GM21367 (cell line): Measurements from ENCODE around the gene STBD1.
"Not testable (repeated sequence)": the region's sequence is repeated elsewhere in the genome, so short reads cannot be mapped to it uniquely, and the experiment has no call there.

ENCODE experiments used
- ATAC-seq: cut with Tn5 transposase; IDR thresholded peaks from one replicate; pipeline ENCODE4 v1.9.1; 2021; ENCODE audit not compliant: unreplicated experiment

The STBD1 gene

GRCh38 chr4:76282941-76283689, 23.4 kb upstream of the STBD1 start:
- no peak for ATAC-seq

- ATAC-seq, result no peak
These were observed 22.6 kb upstream of the STBD1 start for GRCh38 chr4:76283900-76284299.

GRCh38 chr4:76287811-76288210, 18.7 kb upstream of the STBD1 start:
- ATAC-seq, result not testable (repeated sequence)

- ATAC-seq, result no peak
These were observed 13.8 kb upstream of the STBD1 start for GRCh38 chr4:76292730-76293129.

- ATAC-seq, result no peak
These were observed 12.8 kb upstream of the STBD1 start for GRCh38 chr4:76293772-76294171.

- no peak for ATAC-seq
These were observed 10.2 kb upstream of the STBD1 start for GRCh38 chr4:76296286-76296820.

GRCh38 chr4:76298227-76298626, 8.3 kb upstream of the STBD1 start:
- ATAC-seq, result no peak

GRCh38 chr4:76300012-76300411, 6.5 kb upstream of the STBD1 start:
- no peak for ATAC-seq

- peak; percentile 98 for ATAC-seq
These were observed 5.3 kb upstream of the STBD1 start for GRCh38 chr4:76301068-76301774.

- no peak for ATAC-seq
These were observed 4.8 kb upstream of the STBD1 start for GRCh38 chr4:76301775-76302162.

GRCh38 chr4:76302826-76303438, 3.6 kb upstream of the STBD1 start:
- ATAC-seq, result no peak

- ATAC-seq, result no peak
These were observed 1.4 kb upstream of the STBD1 start for GRCh38 chr4:76305033-76305687.

GRCh38 chr4:76306882-76307659, 538 bp downstream of the STBD1 start:
- no peak for ATAC-seq

GRCh38 chr4:76307660-76308014, 1.1 kb downstream of the STBD1 start:
- no peak for ATAC-seq

- no peak for ATAC-seq
These were observed 2.0 kb downstream of the STBD1 start for GRCh38 chr4:76308548-76308947.

- no peak for ATAC-seq
These were observed 3.5 kb downstream of the STBD1 start for GRCh38 chr4:76309939-76310550.

GRCh38 chr4:76310683-76311082, 4.2 kb downstream of the STBD1 start:
- ATAC-seq, result no peak

- ATAC-seq, result no peak
These were observed 5.4 kb downstream of the STBD1 start for GRCh38 chr4:76311896-76312331.

GRCh38 chr4:76312457-76312856, 5.9 kb downstream of the STBD1 start:
- ATAC-seq, result no peak

GRCh38 chr4:76313547-76313946, 7.0 kb downstream of the STBD1 start:
- no peak for ATAC-seq
